Measurements from ENCODE around the gene RESP18. TPM values are rescaled to one million over a fixed set of nuclear protein-coding genes. Genes with fewer than 3 reads are reported as not detected.
A peak's percentile ranks its signal among the peaks of the same experiment; 100 is the strongest.

RESP18 gene
- total RNA-seq, 1 experiment from 2014 or later: not detected

- DNase-seq (ENCODE audit: low read depth, low spot score): no peak
- no peaks in the 10 kb centered on the region for H4K20me1 ChIP-seq (ENCODE audit: insufficient read depth)
- no peak overlapping the region for H2AFZ ChIP-seq (ENCODE audit: low read depth, low read length, poor library complexity, severe bottlenecking)
- no peak overlapping the region for H3K27ac ChIP-seq (ENCODE audit: low read depth, low read length)
- no peaks in the 10 kb centered on the region for H3K9me3 ChIP-seq (ENCODE audit: control insufficient read depth in 1 of 2, insufficient read depth in 1 of 2, low read depth in 1 of 2, low read length in 2 of 2)
- TF ChIP-seq ZNF274 (IDR thresholded peaks at IDR 0.05; ENCODE audit: low read depth, low read length): no peak
- no peak for TF ChIP-seq MAX (IDR thresholded peaks at IDR 0.05)
- TF ChIP-seq FOSL1 (IDR thresholded peaks at IDR 0.05; ENCODE audit: low read depth): no peak
- TF ChIP-seq EGR1 (IDR thresholded peaks at IDR 0.05; ENCODE audit: low read depth): no peak
- TF ChIP-seq SRF (IDR thresholded peaks at IDR 0.05; ENCODE audit: low read depth): no peak
- TF ChIP-seq RAD21 (IDR thresholded peaks at IDR 0.05; ENCODE audit: low read depth): no peak
- TF ChIP-seq EZH2phosphoT487 (IDR thresholded peaks at IDR 0.05; ENCODE audit: borderline replicate concordance): no peak
- no peak for TF ChIP-seq YY1 (IDR thresholded peaks at IDR 0.05; ENCODE audit: extremely low read depth, insufficient replicate concordance, low read depth, low read length)
- TF ChIP-seq CBX3 (IDR thresholded peaks at IDR 0.05; ENCODE audit: low read depth): no peak
- no peak for TF ChIP-seq EZH2 (IDR thresholded peaks at IDR 0.05)
- TF ChIP-seq CTCF (IDR thresholded peaks at IDR 0.05 in 2 of 3, conservative IDR thresholded peaks at IDR 0.05 in 1 of 3; ENCODE audit: borderline replicate concordance in 1 of 3, insufficient read depth in 1 of 3, low read depth in 2 of 3, low read length in 2 of 3): no peak
- no peak for TF ChIP-seq REST (IDR thresholded peaks at IDR 0.05; ENCODE audit: low read depth)
- TF ChIP-seq POLR2A (IDR thresholded peaks at IDR 0.05; ENCODE audit: borderline replicate concordance, extremely low read depth, insufficient read depth, insufficient read length): no peak
- no peak for TF ChIP-seq CEBPB (IDR thresholded peaks at IDR 0.05; ENCODE audit: low read depth)
- TF ChIP-seq POLR2AphosphoS5 (IDR thresholded peaks at IDR 0.05; ENCODE audit: low read depth, low read length): no peak
- no peak for TF ChIP-seq SP1 (IDR thresholded peaks at IDR 0.05; ENCODE audit: low read depth)
- peaks cover 20 to 38% of the 10 kb centered on the region in 2 experiments for H3K4me1 ChIP-seq (ENCODE audit: control insufficient read depth in 1 of 2, insufficient read depth in 2 of 2, low read length in 2 of 2)
- H3K9ac ChIP-seq (ENCODE audit: low read length): no peak overlapping the region
- RAD21 ChIA-PET (ENCODE audit: low non-redundant PET in 1 of 2, low total read pairs in 2 of 2, uncharacterized antibody in 2 of 2, unreplicated experiment in 2 of 2): no interaction called here
- no peaks in the 10 kb centered on the region for H3K36me3 ChIP-seq (ENCODE audit: control insufficient read depth in 1 of 2, insufficient read depth in 2 of 2, low read length in 2 of 2)
- ATAC-seq: no peak
- H3K27me3 ChIP-seq (ENCODE audit: insufficient read depth, low read length): no peaks in the 10 kb centered on the region
- peak overlapping the region; percentile 86; the same call in 1 of the 2 replicates for H3K4me2 ChIP-seq (ENCODE audit: low read length)
- TSS peak; percentile 58 for BruUV-seq (replicated peaks)
- H3K9me2 ChIP-seq (ENCODE audit: insufficient read depth): no peaks in the 10 kb centered on the region
- intact Hi-C loops (cut with micrococcal nuclease): no loop called here
- CTCF ChIA-PET: interaction anchor here (0.6 kb wide), 1 partner anchor 14 kb away, joined by 3 read pairs; no protein-coding TSS in a partner anchor
- H3K4me3 ChIP-seq (replicated peaks in 1 of 2; ENCODE audit: low read depth in 1 of 2, low read length in 2 of 2): no peak overlapping the region
- POLR2A ChIA-PET: no interaction called here
- H3K79me2 ChIP-seq (ENCODE audit: insufficient read depth, low read length): no peaks in the 10 kb centered on the region
Measured at GRCh38 chr2:219280651-219281050, 51.9 kb downstream of the RESP18 start.
